GM19099 (cell line): ENCODE data around the gene C15orf39.
"Not testable (repeated sequence)": the region's sequence is repeated elsewhere in the genome, so short reads cannot be mapped to it uniquely, and the experiment has no call there.

ENCODE experiments used
- POLR2A ChIP-seq: IDR thresholded peaks from 3 replicates; pipeline ENCODE4 v1.6.1; 2011; ENCODE audit warnings: low read depth; ENCODE audit not compliant: insufficient read length; ENCODE audit errors: extremely low read depth

The C15orf39 gene

GRCh38 chr15:75230551-75231371 is 29.1 kb downstream of the C15orf39 start:
- TF ChIP-seq POLR2A, result no peak

GRCh38 chr15:75231836-75232235 is 30.2 kb downstream of the C15orf39 start:
- no peak for TF ChIP-seq POLR2A

- no peak for TF ChIP-seq POLR2A
Measured at GRCh38 chr15:75232252-75232813, 30.7 kb downstream of the C15orf39 start.

DNA sequence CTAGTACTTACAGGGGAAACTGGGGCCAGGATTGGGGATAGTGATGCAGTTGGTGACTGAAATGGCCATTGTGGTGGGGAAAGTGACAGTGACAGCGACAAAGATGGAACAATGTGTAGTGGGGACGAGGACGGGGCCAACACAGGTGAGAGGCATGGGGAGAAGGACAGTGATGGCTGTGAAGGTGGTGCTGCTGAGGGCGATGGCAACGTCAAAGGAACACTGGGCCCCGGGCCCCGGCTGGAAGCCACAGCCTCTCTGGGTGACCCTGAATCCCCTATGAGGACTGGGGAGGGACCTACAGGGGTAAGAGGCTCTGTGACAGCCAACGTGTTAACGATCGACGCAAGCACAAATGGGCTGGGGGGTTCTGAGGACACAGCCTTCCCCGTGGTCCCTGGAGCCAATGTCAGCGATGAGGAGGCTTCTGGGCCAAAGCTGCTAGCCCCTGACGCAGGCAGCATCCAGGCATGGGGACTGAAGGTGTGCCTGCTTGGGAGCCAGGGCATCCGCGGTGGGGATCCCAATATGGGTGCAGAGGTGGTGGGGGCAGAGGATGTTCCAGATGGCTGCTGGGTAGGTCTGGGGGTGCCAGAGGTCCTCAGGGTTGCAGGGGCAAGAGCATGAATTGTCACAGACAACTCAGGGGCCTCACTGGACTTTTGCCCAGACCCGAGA is 31.3 kb downstream of the C15orf39 start:
- TF ChIP-seq POLR2A, result no peak

DNA sequence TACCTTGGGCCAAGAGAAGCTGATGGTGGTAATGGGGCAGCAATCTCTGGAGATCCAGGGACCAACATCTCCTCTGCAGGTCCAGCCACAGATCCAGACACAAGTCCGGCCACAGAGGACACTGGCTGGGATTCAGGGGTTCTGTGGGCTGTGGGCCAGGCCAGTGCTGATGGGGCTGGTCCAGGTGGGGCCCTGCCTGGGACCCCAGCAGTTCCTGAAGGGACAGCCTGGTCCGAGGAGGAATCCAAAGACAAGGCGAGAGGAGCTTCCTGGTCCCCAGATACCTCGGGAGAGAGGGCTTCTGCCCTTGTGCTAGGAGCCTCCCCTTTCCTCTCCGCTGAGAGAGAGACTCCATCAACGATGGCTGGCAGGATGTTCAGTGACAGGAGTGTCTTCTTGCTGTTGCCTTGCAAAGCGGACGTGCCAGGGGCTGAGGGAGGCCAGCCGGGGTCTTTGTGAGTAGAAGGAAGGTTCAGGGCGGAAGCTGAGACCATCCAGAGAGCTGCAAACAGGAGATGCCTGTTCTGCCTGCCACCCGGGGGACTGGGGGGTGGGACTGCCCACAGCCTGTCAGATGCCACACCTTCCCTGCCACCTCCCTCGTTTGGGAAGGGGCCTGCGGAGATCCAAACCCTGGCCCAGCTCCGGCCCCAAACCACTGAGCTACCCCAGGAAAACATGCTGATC is 32.0 kb downstream of the C15orf39 start:
- TF ChIP-seq POLR2A, result no peak

DNA sequence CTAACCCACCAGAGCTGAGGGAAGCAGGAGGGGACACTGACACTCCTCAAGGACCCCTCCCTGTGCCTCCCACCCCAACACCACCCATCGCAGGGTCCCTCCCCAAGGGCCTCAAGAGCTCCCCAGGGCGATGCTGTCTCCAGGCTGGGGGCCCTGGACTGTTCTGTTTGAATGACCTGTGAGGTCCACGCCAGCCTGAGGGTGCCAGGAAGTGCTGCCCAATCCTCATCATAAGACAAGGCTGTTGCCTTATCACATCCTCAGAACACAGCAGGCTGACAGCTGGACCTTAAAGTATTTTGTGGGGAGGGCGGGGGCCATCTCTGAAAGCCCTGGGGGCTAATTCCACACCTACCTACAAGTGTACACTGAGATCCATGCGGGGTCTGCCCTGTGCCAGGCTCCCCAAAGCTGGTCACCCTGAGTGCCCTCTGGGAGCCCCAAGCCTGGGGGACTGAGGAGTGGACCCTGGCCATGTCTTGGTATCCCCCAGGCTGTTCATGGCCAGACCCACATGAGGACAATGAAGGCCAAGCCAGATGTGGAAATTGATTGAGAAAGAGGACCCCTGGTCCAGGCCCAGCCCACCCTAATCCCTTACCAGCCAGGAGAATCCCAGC is 32.6 kb downstream of the C15orf39 start:
- TF ChIP-seq POLR2A, result no peak

GRCh38 chr15:75235051-75235673 is 33.5 kb downstream of the C15orf39 start:
- no peak for TF ChIP-seq POLR2A

GRCh38 chr15:75235760-75236729 is 34.4 kb downstream of the C15orf39 start:
- no peak for TF ChIP-seq POLR2A

DNA sequence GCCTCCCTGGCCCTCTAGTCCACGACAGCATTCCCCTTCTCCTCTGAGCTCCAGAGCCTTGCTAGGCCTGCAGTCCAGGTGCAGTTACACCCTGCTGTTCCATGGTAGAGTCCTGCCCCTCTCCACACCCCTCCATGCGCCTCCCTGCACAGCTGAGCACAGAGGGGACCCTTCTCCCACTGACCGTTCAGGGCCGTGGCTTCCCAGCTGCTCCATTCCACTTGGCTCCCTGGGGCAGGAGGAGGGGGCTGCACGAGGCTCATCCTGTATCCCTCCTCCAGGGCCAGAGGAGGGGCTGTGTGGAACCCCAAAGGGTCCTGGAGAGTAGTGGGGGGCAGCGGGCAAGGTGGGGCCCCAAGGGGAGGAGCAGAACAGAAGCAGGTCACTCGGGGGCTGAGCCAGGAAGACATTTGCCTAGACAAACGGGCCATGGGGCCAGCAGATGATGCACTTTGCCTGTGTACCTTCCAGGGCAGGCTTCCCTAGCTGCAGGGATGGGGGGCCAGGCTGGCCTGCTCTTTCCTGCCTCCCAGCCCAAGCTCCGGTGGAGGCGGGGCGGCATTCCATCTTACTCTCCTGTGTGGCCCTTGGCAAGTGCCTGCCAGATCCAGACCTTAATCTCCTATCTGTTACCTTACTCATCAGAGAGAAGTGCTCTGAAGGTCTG is 35.8 kb downstream of the C15orf39 start:
- no peak for TF ChIP-seq POLR2A

- TF ChIP-seq POLR2A, result no peak
Measured at GRCh38 chr15:75238150-75238549, 36.5 kb downstream of the C15orf39 start.

GRCh38 chr15:75249726-75250125 is 48.0 kb downstream of the C15orf39 start:
- TF ChIP-seq POLR2A, result no peak

DNA sequence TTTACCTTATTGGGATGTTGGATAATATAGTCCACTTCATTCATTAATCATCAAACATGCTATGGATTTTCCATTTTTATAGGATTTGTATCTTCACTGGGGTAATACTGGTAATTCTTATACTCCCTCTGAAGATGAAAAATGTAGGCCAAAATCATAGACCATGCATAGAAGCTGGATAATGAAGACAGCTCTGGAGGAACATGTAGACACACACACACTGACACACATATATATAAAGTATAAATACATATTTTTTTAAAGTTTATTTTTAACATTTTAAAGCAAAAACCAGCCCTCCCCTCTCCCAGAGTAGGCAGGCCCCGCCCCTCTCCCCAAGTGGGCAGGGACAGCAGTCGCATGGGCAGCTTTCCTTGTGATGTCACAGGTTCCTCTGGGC is 56.4 kb downstream of the C15orf39 start, which contains the start of gene GOLGA6C:
TSS of gene GOLGA6C (plus strand) at position 301 of the 400 bp plus-strand sequence. CDS start 265 bp downstream, outside the sequence.
- TF ChIP-seq POLR2A, result not testable (repeated sequence)
